ENCODE measurements around the gene TRIM31. TPM values are rescaled to one million over a fixed set of nuclear protein-coding genes. Genes with fewer than 3 reads are reported as not detected.

TRIM31 gene
- total RNA-seq, 1 donor from 2014 or later: 0.09 TPM

DNA sequence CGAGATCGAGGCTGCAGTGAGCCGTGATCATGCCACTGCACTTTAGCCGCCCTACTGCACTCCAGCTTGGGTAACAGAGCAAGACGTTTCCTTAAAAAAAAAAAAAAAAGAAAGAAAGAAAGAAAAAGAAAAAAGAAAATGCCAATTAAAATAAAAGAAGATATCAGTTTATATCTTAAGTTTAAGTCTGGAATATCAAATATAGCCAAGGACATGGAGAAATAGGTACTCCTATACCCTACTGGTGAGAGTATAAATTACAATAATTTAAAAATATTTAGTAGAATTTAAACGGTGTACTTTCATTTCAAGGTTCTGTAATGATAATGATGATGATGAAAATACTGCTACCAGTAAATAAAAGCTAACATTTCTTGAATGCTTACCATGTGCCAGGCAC is 3.8 kb upstream of the TRIM31 start:
- no peak overlapping the region for H3K4me3 Mint-ChIP-seq
- no peak overlapping the region for H3K27ac Mint-ChIP-seq
- H3K27me3 Mint-ChIP-seq: peaks cover 55% of the 10 kb centered on the region
- intact Hi-C loops (cut with micrococcal nuclease): no loop called here
- no peaks in the 10 kb centered on the region for H3K36me3 Mint-ChIP-seq (ENCODE audit: low read depth)
- no peaks in the 10 kb centered on the region for H3K9me3 Mint-ChIP-seq
- DNase-seq: no peak
- peaks cover 10% of the 10 kb centered on the region for H3K4me1 Mint-ChIP-seq

DNA sequence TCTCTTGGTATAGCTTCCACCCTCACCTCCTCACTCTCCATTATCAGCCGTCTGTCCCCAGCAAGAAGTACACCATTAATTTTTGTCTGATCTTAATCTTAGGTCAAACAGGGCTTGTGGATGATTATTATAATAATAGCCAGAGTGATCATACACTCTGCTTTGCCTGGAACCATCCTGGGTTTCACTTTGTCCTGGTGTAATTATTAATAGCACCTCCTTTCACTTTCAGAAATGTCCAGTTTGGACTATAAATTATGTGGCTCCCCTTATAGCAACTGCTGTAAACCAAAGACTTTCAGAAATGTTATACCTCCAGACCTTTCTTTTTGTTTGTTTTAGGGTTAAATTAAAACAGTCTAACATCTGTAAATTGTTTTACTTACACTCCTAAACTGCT is 951 bp upstream of the TRIM31 start:
- Mint-ChIP-seq H3K27me3 (peaks cover 58% of the 10 kb centered on the region), H3K36me3 (ENCODE audit: low read depth) (no peaks in the 10 kb centered on the region)
- DNase-seq: no peak

DNA sequence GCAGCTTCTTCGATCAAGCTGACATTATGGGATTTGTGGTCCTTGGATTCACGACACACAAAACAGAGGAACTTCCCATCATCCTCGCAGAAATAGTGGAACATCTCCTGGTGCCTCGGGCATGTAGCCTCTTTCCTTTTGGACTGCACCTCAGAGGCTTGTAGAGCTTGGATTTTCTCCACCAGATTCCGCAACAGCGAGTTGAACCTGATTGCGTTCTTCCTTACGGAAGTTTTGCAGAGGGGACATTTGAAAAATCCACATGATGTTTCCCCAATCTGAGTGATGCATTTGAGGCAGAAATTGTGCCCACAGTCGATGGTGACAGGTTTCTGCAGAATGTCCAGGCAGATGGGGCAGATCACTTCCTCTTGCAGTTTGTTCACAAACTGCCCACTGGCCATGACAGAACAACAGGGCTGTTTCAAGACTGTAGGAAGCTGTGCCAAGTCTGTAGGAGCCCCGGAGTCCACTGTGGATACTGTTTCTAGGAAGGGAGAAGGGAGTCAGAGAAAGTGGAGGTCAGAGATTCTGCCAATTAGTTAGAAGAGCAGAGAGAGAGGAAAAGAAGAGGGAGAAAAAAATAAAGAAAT is 392 bp downstream of the TRIM31 start:
- peaks cover 11% of the 10 kb centered on the region for H3K4me1 Mint-ChIP-seq
- intact Hi-C loops (cut with micrococcal nuclease): no loop called here
- no peak overlapping the region for H3K4me3 Mint-ChIP-seq

More for the DNA sequence above, 951 bp upstream of the TRIM31 start:
- Mint-ChIP-seq H3K4me1 (peaks cover 10% of the 10 kb centered on the region), H3K4me3 (no peak overlapping the region), H3K27ac (no peak overlapping the region), H3K9me3 (no peaks in the 10 kb centered on the region)
- intact Hi-C loops (cut with micrococcal nuclease): no loop called here

DNA sequence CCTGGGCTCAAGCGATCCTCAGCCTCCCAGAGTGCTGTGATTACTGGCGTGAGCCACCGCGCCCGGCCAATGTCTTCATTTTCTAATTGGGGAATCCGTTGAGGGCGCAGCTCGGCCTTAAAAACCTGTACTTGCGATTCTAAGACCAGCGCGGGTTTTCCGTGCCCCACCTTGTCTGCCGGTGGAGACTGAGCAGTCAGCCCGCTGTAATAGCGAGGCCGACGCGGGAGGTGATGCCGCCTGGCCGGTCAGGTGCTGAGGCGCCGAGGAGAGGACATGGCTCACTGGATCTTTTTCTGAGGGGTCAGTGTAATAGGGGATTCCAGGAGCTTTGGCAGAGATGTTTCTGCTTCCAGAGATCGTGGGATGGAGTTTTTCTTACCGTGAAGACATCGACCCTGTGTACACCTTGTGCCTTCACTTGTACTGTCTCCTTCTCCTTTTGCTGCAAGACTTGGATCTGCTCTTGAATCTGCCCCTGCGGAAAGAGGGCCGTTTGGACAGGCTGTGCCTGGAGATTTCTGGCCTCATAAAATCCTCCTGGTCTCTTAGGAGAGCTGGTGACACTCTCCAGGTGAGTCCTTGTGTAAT is 1.5 kb downstream of the TRIM31 start:
- Mint-ChIP-seq H3K9me3 (no peaks in the 10 kb centered on the region), H3K27ac (no peak overlapping the region), H3K4me1 (peaks cover 12% of the 10 kb centered on the region), H3K4me3 (no peak overlapping the region), H3K27me3 (peaks cover 61% of the 10 kb centered on the region), H3K36me3 (ENCODE audit: low read depth) (no peaks in the 10 kb centered on the region)
- DNase-seq: no peak
- intact Hi-C loops (cut with micrococcal nuclease): no loop called here

More for the DNA sequence above, 392 bp downstream of the TRIM31 start:
- Mint-ChIP-seq H3K9me3 (no peaks in the 10 kb centered on the region), H3K36me3 (ENCODE audit: low read depth) (no peaks in the 10 kb centered on the region), H3K27me3 (peaks cover 63% of the 10 kb centered on the region), H3K27ac (no peak overlapping the region)
- no peak for DNase-seq

DNA sequence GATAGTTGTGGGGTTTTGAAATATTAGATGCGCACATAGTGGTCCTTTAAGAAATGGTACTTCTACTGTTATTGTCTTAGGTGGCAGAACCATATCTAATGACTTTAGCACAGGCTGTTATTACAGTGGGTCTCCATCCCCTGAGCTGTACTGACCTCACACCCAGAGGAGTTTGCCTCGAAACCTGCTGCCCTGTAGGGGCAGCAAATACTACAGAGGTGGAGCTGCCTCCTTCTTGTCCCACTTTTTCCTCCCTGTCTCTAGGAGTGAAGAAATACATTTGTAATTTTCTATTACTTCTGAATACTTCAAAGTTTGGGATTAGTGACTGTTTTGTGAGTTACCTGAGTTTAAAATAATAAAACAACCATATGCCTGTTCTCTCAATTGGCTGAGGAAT is 8.2 kb downstream of the TRIM31 start:
- Mint-ChIP-seq H3K4me1 (peaks cover 26% of the 10 kb centered on the region), H3K9me3 (no peaks in the 10 kb centered on the region), H3K36me3 (ENCODE audit: low read depth) (no peaks in the 10 kb centered on the region), H3K4me3 (no peak overlapping the region), H3K27me3 (peaks cover 51% of the 10 kb centered on the region), H3K27ac (no peak overlapping the region)
- intact Hi-C loops (cut with micrococcal nuclease): loop anchor here (5.0 kb wide), 2 partner anchors 293 to 348 kb away; no protein-coding TSS in a partner anchor
- no peak for DNase-seq

DNA sequence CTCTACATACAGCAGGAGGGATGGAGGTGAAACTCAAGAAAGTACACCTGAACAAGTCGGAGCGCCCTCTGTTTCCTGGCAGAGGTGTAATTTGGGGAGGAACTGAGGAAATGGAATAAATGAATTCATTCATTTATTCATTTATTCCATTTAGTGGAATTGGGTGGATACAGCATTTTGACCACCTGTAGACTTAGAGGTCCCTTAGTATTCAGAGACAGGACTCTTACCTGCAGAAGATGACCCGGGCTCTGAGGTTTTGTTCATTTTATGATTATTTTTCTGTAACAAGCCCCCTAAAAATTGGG is 9.1 kb downstream of the TRIM31 start:
- no peaks in the 10 kb centered on the region for H3K9me3 Mint-ChIP-seq
- peaks cover 55% of the 10 kb centered on the region for H3K27me3 Mint-ChIP-seq

DNA sequence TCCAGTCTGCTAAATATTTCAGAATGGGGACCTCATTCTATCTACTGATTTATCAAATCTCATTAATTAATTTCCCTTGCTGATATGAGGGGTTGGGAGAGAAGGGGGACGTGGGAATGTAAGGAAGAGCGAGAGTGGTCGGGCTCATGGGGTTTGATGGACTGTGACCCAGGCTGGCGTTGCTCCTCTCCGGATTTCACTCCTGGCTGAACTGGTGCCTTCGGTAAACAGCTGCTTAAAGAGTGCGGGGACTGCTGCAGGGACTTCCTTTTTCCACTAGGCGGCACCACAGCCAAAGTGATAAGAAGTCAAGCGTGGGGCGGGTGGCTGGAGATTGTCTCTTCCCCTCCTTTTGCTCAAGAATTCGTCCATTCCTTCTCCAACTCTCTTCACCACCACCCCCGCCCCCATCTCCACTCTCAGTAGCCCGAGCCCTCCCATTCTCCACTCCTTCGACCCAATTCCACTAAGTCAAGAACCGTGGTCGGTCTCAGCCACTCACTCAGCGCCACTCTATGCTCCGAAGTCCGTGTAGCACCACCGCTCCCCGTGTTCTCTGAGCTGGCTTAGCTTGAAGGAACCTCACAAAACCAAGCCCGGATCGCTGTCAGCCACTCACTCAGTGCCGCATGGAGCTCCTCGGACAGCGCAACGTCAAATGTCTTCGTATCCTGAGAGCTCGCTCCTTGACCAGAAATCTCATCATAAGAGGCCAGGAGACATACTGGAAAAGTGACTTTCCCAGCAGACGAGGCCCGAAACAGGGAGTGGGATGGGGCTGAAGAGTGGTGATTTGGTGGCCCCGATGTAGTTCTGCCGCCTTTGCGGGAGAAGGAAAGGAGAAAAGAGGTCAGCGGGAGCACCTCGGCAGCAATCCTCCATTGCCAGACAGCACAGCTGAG is 9.7 kb downstream of the TRIM31 start:
- H3K27ac Mint-ChIP-seq: peak overlapping the region; percentile 38
- peaks cover 29% of the 10 kb centered on the region for H3K4me1 Mint-ChIP-seq
- peak overlapping the region; percentile 86 for H3K4me3 Mint-ChIP-seq
- DNase-seq: peak; percentile 95
- H3K36me3 Mint-ChIP-seq (ENCODE audit: low read depth): no peaks in the 10 kb centered on the region
- intact Hi-C loops (cut with micrococcal nuclease): loop anchor here (1.0 to 5.0 kb wide), 7 partner anchors 26 to 349 kb away; partner anchors contain the start of gene PPP1R11
- H3K9me3 Mint-ChIP-seq: no peaks in the 10 kb centered on the region
- peaks cover 57% of the 10 kb centered on the region for H3K27me3 Mint-ChIP-seq

More for the DNA sequence above, 9.1 kb downstream of the TRIM31 start:
- Mint-ChIP-seq H3K27ac (no peak overlapping the region), H3K36me3 (ENCODE audit: low read depth) (no peaks in the 10 kb centered on the region), H3K4me3 (peak overlapping the region; percentile 86), H3K4me1 (peaks cover 26% of the 10 kb centered on the region)
- DNase-seq: no peak
- intact Hi-C loops (cut with micrococcal nuclease): loop anchor here (1.0 to 5.0 kb wide), 7 partner anchors 27 to 348 kb away; partner anchors contain the start of gene PPP1R11

DNA sequence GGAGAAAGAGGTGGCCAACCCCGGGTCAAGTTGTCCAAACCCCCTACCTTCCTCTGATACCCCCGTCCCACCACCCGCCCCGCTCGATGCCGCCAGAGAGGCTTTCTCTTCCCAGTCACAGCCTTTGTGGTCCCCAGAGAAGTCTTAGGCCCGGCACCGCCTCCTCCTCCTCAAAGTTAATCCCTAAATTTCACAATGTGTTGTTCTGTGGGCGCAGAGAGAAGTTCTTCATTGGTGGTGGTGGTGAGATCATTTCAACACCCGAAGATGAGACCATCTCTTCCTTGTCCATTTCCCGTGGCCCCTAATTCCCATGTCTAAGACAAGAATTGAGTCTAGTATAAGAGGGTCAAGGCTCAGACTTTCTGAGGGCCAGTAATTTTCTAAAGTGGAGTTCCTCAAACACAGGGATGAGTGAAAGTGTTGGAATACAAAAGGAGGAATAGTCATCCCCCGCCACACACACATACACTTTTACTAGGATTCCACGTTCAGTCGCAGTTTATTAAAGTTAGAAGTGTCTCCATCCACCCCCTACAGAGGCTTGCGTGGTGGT is 10.4 kb downstream of the TRIM31 start:
- Mint-ChIP-seq H3K27ac (no peak overlapping the region), H3K9me3 (no peaks in the 10 kb centered on the region), H3K4me1 (peaks cover 31% of the 10 kb centered on the region), H3K27me3 (peaks cover 57% of the 10 kb centered on the region), H3K36me3 (ENCODE audit: low read depth) (no peaks in the 10 kb centered on the region), H3K4me3 (peak overlapping the region; percentile 86)
- intact Hi-C loops (cut with micrococcal nuclease): loop anchor here (2.0 to 5.0 kb wide), 4 partner anchors 26 to 350 kb away; partner anchors contain the start of gene PPP1R11
- DNase-seq: no peak

DNA sequence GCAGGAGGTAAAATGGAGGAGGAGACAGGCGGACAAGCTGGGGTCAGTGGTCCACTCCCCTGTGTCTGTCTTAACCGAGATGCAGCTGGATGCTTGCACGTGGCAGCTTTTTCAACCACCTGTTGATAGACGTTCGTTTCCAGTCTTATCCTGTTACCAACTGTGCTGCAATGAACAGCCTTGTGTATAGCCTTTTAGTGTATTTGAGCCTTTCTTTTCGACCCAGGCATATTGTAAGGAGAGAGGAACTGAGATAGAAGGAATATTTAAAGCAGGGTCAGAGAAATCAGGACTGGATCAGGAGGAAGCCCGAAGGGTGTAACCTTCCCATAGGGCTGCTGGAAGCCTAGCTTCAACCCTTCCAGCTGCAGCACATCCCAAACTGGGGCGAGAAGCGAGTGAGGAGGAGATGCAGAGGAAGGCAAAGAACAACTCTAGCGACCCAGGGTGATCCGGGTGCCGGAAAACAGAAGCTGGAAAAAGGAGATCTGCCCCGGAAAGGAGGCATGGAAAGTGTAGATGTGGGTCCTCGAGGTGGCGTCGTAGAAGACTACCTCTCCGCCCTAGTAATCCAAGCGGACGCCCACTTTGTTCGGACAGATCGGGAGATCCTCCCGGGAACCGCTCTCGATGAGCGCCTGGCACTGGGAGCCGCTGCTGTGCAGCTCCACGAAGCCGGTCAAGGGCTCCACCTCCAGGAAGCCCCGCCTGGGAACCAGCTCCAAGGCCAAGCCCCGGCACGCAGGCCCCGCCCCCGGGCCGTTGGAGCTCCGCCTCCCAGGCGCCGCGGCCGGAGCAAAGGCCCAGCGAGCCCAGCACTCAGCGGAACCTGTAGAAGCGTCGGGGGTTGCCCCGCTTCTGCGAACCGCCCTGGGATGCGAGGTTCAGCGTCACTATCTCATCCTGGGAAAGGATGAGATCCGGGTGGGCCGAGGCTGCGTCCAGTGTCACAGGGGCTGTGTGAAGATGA is 11.2 kb downstream of the TRIM31 start:
- Mint-ChIP-seq H3K36me3 (ENCODE audit: low read depth) (no peaks in the 10 kb centered on the region), H3K9me3 (no peaks in the 10 kb centered on the region), H3K27ac (no peak overlapping the region), H3K4me3 (peak overlapping the region; percentile 73), H3K4me1 (peaks cover 31% of the 10 kb centered on the region), H3K27me3 (peaks cover 63% of the 10 kb centered on the region)
- peak; percentile 93 for DNase-seq
- intact Hi-C loops (cut with micrococcal nuclease): loop anchor here (2.0 to 5.0 kb wide), 4 partner anchors 25 to 351 kb away; partner anchors contain the start of gene PPP1R11

DNA sequence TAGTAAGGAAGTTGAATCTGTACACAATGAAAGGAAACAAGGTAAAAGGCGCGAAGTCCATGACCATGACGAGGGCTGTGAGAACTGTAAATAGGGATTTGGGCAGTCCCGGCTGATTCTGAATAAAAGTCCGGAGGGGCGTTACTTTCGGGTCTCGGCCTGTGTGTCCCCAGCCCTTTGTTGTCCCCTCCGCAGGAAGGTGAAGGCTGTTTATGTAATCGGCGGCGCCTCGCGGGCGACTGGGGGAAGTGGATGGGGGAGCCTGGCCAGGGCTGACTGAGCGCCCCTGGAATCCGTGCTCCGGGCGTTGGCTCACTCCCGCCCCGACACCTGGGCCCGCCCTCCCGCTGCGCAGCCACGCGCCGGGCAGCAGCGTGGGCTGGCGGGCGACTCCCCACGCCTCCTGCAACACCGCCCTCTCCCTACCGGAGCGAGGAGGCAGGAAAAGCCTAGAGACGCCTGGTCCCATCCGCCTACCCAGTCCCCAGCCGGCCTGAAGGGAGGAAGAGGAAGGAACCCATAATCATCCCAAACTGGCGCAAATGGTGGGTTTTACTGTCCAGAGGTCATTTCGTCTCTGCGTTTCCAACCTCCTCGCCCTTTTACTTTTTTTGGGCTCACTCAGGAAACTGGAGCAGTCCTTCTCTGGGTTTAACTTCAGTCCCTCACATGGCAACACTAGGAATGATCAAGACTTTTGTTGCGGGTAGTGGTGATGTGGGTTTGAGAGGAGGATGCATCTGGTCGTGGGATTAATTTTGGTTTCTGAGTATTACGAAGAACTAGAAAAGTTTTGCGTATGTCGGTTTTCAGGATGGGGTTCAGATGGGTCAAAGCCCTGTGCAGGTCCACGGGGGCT is 12.1 kb downstream of the TRIM31 start:
- DNase-seq: peak; percentile 73
- intact Hi-C loops (cut with micrococcal nuclease): loop anchor here (5.0 kb wide), 2 partner anchors 296 to 351 kb away; no protein-coding TSS in a partner anchor

DNA sequence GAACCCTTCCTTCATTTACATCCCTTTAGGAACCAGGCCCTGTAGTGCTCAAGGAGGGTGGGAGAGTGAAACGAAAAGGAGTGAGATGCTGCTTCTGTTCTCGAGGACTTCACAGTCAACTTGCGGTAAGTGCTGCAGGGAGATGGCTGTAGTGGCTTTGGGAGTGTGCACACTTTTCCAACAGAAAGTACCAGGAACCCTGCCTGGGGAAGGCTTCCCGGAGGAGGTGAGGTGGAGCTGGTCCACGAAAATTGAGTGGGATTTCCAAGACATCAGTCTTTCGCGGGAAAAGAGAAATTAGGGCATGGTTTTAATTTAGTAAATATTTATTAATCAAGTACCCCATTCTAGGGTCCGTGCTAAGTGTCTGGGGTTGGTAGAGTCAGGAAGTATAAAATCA is 12.7 kb downstream of the TRIM31 start:
- Mint-ChIP-seq H3K9me3 (no peaks in the 10 kb centered on the region), H3K4me1 (peaks cover 31% of the 10 kb centered on the region), H3K27me3 (peaks cover 66% of the 10 kb centered on the region), H3K36me3 (ENCODE audit: low read depth) (no peaks in the 10 kb centered on the region), H3K27ac (no peak overlapping the region), H3K4me3 (peak overlapping the region; percentile 48)
- DNase-seq: no peak
- intact Hi-C loops (cut with micrococcal nuclease): loop anchor here (5.0 kb wide), 2 partner anchors 297 to 352 kb away; no protein-coding TSS in a partner anchor

More for the DNA sequence above, 12.1 kb downstream of the TRIM31 start:
- H3K9me3 Mint-ChIP-seq: no peaks in the 10 kb centered on the region
- H3K36me3 Mint-ChIP-seq (ENCODE audit: low read depth): no peaks in the 10 kb centered on the region
- H3K27ac Mint-ChIP-seq: no peak overlapping the region
- peaks cover 64% of the 10 kb centered on the region for H3K27me3 Mint-ChIP-seq
- H3K4me1 Mint-ChIP-seq: peaks cover 31% of the 10 kb centered on the region
- peak overlapping the region; percentile 73 for H3K4me3 Mint-ChIP-seq
